GM18520 (cell line): ENCODE data around the gene HYDIN.
"Not testable (repeated sequence)": the region's sequence is repeated elsewhere in the genome, so short reads cannot be mapped to it uniquely, and the experiment has no call there.

ENCODE experiments used
- ATAC-seq: cut with Tn5 transposase; IDR thresholded peaks from one replicate; pipeline ENCODE4 v1.9.1; 2021; ENCODE audit not compliant: unreplicated experiment

Gene HYDIN

GRCh38 chr16:71143246-71143645 is 87.3 kb downstream of the HYDIN start:
- not testable (repeated sequence) for ATAC-seq

GRCh38 chr16:71110565-71110964 is 120.0 kb downstream of the HYDIN start:
- ATAC-seq: not testable (repeated sequence)

- ATAC-seq: not testable (repeated sequence)
Measured at GRCh38 chr16:71109656-71110208, 120.8 kb downstream of the HYDIN start.

GRCh38 chr16:71105881-71106280 is 124.6 kb downstream of the HYDIN start:
- not testable (repeated sequence) for ATAC-seq

- not testable (repeated sequence) for ATAC-seq
Measured at GRCh38 chr16:71083573-71083972, 146.9 kb downstream of the HYDIN start.

GRCh38 chr16:71080777-71081176 is 149.7 kb downstream of the HYDIN start:
- ATAC-seq: not testable (repeated sequence)

GRCh38 chr16:71080262-71080661 is 150.3 kb downstream of the HYDIN start:
- not testable (repeated sequence) for ATAC-seq

- not testable (repeated sequence) for ATAC-seq
Measured at GRCh38 chr16:71070651-71071050, 159.9 kb downstream of the HYDIN start.

GRCh38 chr16:71069842-71070241 is 160.7 kb downstream of the HYDIN start:
- not testable (repeated sequence) for ATAC-seq

- not testable (repeated sequence) for ATAC-seq
Measured at GRCh38 chr16:71053897-71054609, 176.5 kb downstream of the HYDIN start.

GRCh38 chr16:71050307-71050706 is 180.2 kb downstream of the HYDIN start:
- ATAC-seq: not testable (repeated sequence)

- not testable (repeated sequence) for ATAC-seq
Measured at GRCh38 chr16:71039368-71040111, 191.0 kb downstream of the HYDIN start.

GRCh38 chr16:71038421-71038820 is 192.1 kb downstream of the HYDIN start:
- ATAC-seq: not testable (repeated sequence)

- not testable (repeated sequence) for ATAC-seq
Measured at GRCh38 chr16:71037987-71038386, 192.5 kb downstream of the HYDIN start.

GRCh38 chr16:71028032-71028727 is 202.3 kb downstream of the HYDIN start:
- not testable (repeated sequence) for ATAC-seq

GRCh38 chr16:71027511-71027910 is 203.0 kb downstream of the HYDIN start:
- ATAC-seq: not testable (repeated sequence)

GRCh38 chr16:71023851-71024439 is 206.6 kb downstream of the HYDIN start:
- ATAC-seq: not testable (repeated sequence)

GRCh38 chr16:71021961-71022537 is 208.5 kb downstream of the HYDIN start:
- not testable (repeated sequence) for ATAC-seq

GRCh38 chr16:71019067-71019682 is 211.3 kb downstream of the HYDIN start:
- not testable (repeated sequence) for ATAC-seq

- not testable (repeated sequence) for ATAC-seq
Measured at GRCh38 chr16:71015419-71015818, 215.1 kb downstream of the HYDIN start.
